Astrocyte (in vitro differentiated cells and primary cell): ENCODE data around the gene TTC12. TPM values are rescaled to one million over a fixed set of nuclear protein-coding genes. Genes with fewer than 3 reads are reported as not detected.

ENCODE experiments used
- DNase-seq: peaks from one replicate; pipeline ENCODE4 v3.0.0-alpha.2; 2010; ENCODE audit warnings: low read depth
- FAIRE-seq: peaks from 2 replicates; lab custom pipeline; 2011; peaks lifted over from hg19 to GRCh38; lab: Jason Lieb, UNC
- H2AFZ ChIP-seq: 2 replicates; pipeline ENCODE4 v1.6.0; 2012; ENCODE audit warnings: low read depth, low read length, inconsistent platforms
- H3K27ac ChIP-seq: 2 replicates; pipeline ENCODE4 v1.5.1; 2011; ENCODE audit warnings: low read depth, low read length, inconsistent platforms
- H3K27me3 ChIP-seq: 2 replicates; pipeline ENCODE4 v1.6.0; 2011; ENCODE audit warnings: low read length, inconsistent platforms; ENCODE audit not compliant: insufficient read depth
- H3K36me3 ChIP-seq: 2 replicates; pipeline ENCODE4 v1.5.1; 2011; ENCODE audit warnings: low read length, inconsistent platforms; ENCODE audit not compliant: insufficient read depth
- H3K4me1 ChIP-seq: 2 replicates; pipeline ENCODE4 v1.5.1; 2011; ENCODE audit warnings: low read length, inconsistent platforms; ENCODE audit not compliant: insufficient read depth
- H3K4me2 ChIP-seq: 2 replicates; pipeline ENCODE4 v1.6.0; 2012; ENCODE audit warnings: low read length, inconsistent platforms
- H3K4me3 ChIP-seq: 2 replicates; pipeline ENCODE4 v1.5.1; 2011; ENCODE audit warnings: low read depth, mild to moderate bottlenecking, low read length, inconsistent platforms; ENCODE audit not compliant: insufficient read depth
- H3K79me2 ChIP-seq: 2 replicates; pipeline ENCODE4 v1.6.0; 2012; ENCODE audit warnings: mild to moderate bottlenecking, low read length, inconsistent platforms; ENCODE audit not compliant: insufficient read depth
- H3K9ac ChIP-seq: 2 replicates; pipeline ENCODE4 v1.6.0; 2012; ENCODE audit warnings: mild to moderate bottlenecking, low read length, inconsistent platforms
- H3K9me3 ChIP-seq: 2 replicates; pipeline ENCODE4 v1.5.1; 2012; ENCODE audit warnings: low read depth, mild to moderate bottlenecking, low read length, inconsistent platforms; ENCODE audit not compliant: insufficient read depth
- H4K20me1 ChIP-seq: 2 replicates; pipeline ENCODE4 v1.6.0; 2012; ENCODE audit warnings: low read length, inconsistent platforms; ENCODE audit not compliant: insufficient read depth
- H3K27ac Mint-ChIP-seq: one replicate; pipeline ENCODE4 v1.8.0; 2021; ENCODE audit warnings: mild to moderate bottlenecking, mixed read lengths; ENCODE audit not compliant: unreplicated experiment
- H3K27me3 Mint-ChIP-seq: one replicate; pipeline ENCODE4 v1.8.0; 2021; ENCODE audit warnings: low read depth, mixed read lengths; ENCODE audit not compliant: unreplicated experiment
- H3K36me3 Mint-ChIP-seq: one replicate; pipeline ENCODE4 v1.8.0; 2021; ENCODE audit warnings: low read depth, mixed read lengths; ENCODE audit not compliant: unreplicated experiment
- H3K4me1 Mint-ChIP-seq: one replicate; pipeline ENCODE4 v1.8.0; 2021; ENCODE audit warnings: low read depth, mixed read lengths; ENCODE audit not compliant: unreplicated experiment
- H3K4me3 Mint-ChIP-seq: one replicate; pipeline ENCODE4 v1.8.0; 2021; ENCODE audit warnings: mild to moderate bottlenecking, moderate library complexity, mixed read lengths; ENCODE audit not compliant: unreplicated experiment
- H3K9me3 Mint-ChIP-seq: one replicate; pipeline ENCODE4 v1.8.0; 2021; ENCODE audit warnings: mild to moderate bottlenecking, mixed read lengths; ENCODE audit not compliant: unreplicated experiment
- EZH2 ChIP-seq: IDR thresholded peaks from 2 replicates; pipeline ENCODE4 v1.6.1; 2012; ENCODE audit warnings: mild to moderate bottlenecking, low read length, inconsistent platforms; ENCODE audit not compliant: insufficient read depth
- total RNA-seq: library from RNA; stranded (reverse); gene quantifications from 2 replicates; pipeline ENCODE4 v1.2.1, GENCODE V29; 2021
- TF ChIP-seq, protein P1 (sequence below): IDR thresholded peaks from 2 replicates; pipeline ENCODE4 v1.5.1; 2011; ENCODE audit warnings: low read depth, mild to moderate bottlenecking, inconsistent platforms, low read length, moderate library complexity; ENCODE audit not compliant: insufficient read depth

The TTC12 gene
- total RNA-seq, 1 donor from 2014 or later, result 9.4 TPM

DNA sequence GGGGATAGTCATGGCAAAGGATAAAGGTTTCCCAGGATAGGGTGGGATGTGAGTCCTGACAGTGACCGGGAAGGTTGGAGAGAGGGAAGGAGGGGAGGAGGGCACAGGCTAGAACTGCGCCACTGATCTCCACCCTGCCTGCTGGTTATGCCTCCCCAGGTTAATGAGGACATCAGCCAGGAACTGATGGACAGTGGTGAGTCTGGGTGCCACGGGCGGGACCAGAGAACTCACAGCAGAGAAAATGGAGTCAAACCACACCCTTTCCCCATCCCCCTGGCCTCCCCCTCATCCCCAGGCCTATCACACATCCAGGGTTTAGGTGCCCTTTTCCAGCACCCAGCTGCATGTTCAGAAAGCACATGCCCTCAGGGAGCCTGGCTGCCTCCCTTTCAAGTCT lies 83.4 kb downstream of the TTC12 start:
- Mint-ChIP-seq H3K27me3 (peaks cover 59% of the 10 kb centered on the region), H3K36me3 (no peaks in the 10 kb centered on the region), H3K4me3 (no peak overlapping the region), H3K27ac (no peak overlapping the region), H3K4me1 (no peaks in the 10 kb centered on the region), H3K9me3 (peaks cover under 1% of the 10 kb centered on the region)
- no peak overlapping the region for H2AFZ ChIP-seq
- no peak overlapping the region for H3K27ac ChIP-seq
- H3K9me3 ChIP-seq, result no peaks in the 10 kb centered on the region
- H3K36me3 ChIP-seq, result no peaks in the 10 kb centered on the region
- no peak overlapping the region for H3K4me2 ChIP-seq
- TF ChIP-seq, protein P1, sequence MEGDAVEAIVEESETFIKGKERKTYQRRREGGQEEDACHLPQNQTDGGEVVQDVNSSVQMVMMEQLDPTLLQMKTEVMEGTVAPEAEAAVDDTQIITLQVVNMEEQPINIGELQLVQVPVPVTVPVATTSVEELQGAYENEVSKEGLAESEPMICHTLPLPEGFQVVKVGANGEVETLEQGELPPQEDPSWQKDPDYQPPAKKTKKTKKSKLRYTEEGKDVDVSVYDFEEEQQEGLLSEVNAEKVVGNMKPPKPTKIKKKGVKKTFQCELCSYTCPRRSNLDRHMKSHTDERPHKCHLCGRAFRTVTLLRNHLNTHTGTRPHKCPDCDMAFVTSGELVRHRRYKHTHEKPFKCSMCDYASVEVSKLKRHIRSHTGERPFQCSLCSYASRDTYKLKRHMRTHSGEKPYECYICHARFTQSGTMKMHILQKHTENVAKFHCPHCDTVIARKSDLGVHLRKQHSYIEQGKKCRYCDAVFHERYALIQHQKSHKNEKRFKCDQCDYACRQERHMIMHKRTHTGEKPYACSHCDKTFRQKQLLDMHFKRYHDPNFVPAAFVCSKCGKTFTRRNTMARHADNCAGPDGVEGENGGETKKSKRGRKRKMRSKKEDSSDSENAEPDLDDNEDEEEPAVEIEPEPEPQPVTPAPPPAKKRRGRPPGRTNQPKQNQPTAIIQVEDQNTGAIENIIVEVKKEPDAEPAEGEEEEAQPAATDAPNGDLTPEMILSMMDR, result no peak
- TF ChIP-seq EZH2, result no peak
- H3K4me3 ChIP-seq, result no peak overlapping the region
- FAIRE-seq (no peak), DNase-seq (no peak)
- H3K9ac ChIP-seq, result no peak overlapping the region
- H3K27me3 ChIP-seq, result peaks cover 7% of the 10 kb centered on the region
- no peaks in the 10 kb centered on the region for H4K20me1 ChIP-seq
- H3K79me2 ChIP-seq, result no peaks in the 10 kb centered on the region
- H3K4me1 ChIP-seq, result no peaks in the 10 kb centered on the region

DNA sequence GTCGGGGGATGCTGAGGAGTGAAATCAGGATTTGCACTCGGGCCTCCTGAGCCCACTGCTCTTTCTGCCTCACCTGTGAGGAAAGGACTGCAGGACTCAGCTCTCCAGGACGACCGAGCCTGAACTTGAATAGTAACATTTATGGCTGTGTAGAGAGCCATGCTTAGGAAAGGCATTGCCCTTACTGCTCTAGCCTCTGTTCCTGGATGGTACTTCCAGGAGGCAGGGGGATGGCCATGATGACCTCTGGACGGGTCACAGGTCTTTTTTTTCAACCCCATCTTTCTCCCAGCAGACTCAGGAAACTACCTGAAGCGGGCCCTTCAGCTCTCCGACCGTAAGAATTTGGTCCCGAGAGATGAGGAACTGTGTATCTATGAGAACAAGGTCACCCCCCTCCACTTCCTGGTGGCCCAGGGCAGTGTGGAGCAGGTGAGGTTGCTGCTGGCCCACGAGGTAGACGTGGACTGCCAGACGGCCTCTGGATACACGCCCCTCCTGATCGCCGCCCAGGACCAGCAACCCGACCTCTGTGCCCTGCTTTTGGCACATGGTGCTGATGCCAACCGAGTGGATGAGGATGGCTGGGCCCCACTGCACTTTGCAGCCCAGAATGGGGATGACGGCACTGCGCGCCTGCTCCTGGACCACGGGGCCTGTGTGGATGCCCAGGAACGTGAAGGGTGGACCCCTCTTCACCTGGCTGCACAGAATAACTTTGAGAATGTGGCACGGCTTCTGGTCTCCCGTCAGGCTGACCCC lies 84.5 kb downstream of the TTC12 start:
- Mint-ChIP-seq H3K27ac (no peak overlapping the region), H3K9me3 (peaks cover 2% of the 10 kb centered on the region), H3K4me1 (no peaks in the 10 kb centered on the region), H3K4me3 (no peak overlapping the region), H3K36me3 (no peaks in the 10 kb centered on the region), H3K27me3 (peaks cover 64% of the 10 kb centered on the region)
- no peaks in the 10 kb centered on the region for H3K4me1 ChIP-seq
- H3K27ac ChIP-seq, result no peak overlapping the region
- no peaks in the 10 kb centered on the region for H3K36me3 ChIP-seq
- DNase-seq (no peak), FAIRE-seq (no peak)
- H3K4me3 ChIP-seq, result no peak overlapping the region
- TF ChIP-seq, protein P1, result no peak
- no peak for TF ChIP-seq EZH2
- H2AFZ ChIP-seq, result no peak overlapping the region
- H3K9me3 ChIP-seq, result no peaks in the 10 kb centered on the region
- H3K9ac ChIP-seq, result no peak overlapping the region
- H3K79me2 ChIP-seq, result no peaks in the 10 kb centered on the region
- H3K4me2 ChIP-seq, result no peak overlapping the region
- H4K20me1 ChIP-seq, result no peaks in the 10 kb centered on the region
- peaks cover 6% of the 10 kb centered on the region for H3K27me3 ChIP-seq

DNA sequence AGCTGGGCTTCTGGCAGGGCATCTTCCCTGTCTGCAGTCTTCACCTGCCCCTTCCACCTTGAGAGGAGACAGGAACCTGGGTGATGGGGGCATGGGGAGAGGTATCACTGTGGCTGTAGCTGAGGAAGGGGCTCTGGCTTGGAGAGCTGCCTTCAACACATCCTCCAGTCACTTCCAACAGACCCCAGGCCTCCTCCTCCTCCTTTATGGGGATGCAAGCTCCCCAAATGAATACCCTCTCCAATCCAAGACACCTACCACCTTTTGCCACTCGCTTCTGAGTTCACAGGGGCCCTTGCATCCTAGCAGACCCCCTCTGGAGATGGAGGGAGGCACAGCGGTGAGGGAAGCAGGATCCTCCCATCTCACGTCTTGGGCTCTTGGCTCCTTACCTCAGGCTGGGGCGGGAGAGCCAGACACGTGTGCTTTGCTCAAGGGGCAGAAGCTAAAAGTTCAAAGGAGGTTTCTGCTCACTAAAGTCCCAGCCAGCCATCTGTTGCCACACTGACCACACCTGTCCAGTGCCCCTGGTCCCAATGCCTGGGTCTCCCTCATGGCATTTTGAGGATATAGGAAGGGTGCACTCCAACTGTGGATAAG lies 86.3 kb downstream of the TTC12 start:
- no peak overlapping the region for H2AFZ ChIP-seq
- no peaks in the 10 kb centered on the region for H4K20me1 ChIP-seq
- H3K79me2 ChIP-seq, result no peaks in the 10 kb centered on the region
- DNase-seq, result no peak
- FAIRE-seq, result no peak
- no peaks in the 10 kb centered on the region for H3K4me1 Mint-ChIP-seq
- no peak overlapping the region for H3K4me3 ChIP-seq
- H3K4me1 ChIP-seq, result no peaks in the 10 kb centered on the region
- no peak overlapping the region for H3K4me3 Mint-ChIP-seq
- H3K36me3 ChIP-seq, result no peaks in the 10 kb centered on the region
- H3K4me2 ChIP-seq, result no peak overlapping the region
- no peak overlapping the region for H3K27ac Mint-ChIP-seq
- H3K9me3 Mint-ChIP-seq, result peaks cover 2% of the 10 kb centered on the region
- H3K27me3 Mint-ChIP-seq, result peaks cover 67% of the 10 kb centered on the region
- no peak overlapping the region for H3K9ac ChIP-seq
- TF ChIP-seq EZH2, result no peak
- TF ChIP-seq, protein P1, result no peak
- H3K36me3 Mint-ChIP-seq, result no peaks in the 10 kb centered on the region
- no peaks in the 10 kb centered on the region for H3K9me3 ChIP-seq
- no peak overlapping the region for H3K27ac ChIP-seq
- H3K27me3 ChIP-seq, result peaks cover 6% of the 10 kb centered on the region
